Tibial nerve (tissue), 4 donors: ENCODE data around the gene ADGB. TPM values are rescaled to one million over a fixed set of nuclear protein-coding genes. Genes with fewer than 3 reads are reported as not detected.

Experiments used
- DNase-seq, 2 donors: peaks; one replicate each; pipeline ENCODE4 v3.0.0-alpha.2; 2019; ENCODE audit warnings: low spot score in 2 of 2
- H3K27ac ChIP-seq, 4 donors: fragments of 200-600 bp; sonication (generic) in 3 of 4; one replicate each; pipeline ENCODE4 v1.5.1; 2017 to 2019; ENCODE audit warnings: mild to moderate bottlenecking in 1 of 4
- H3K27me3 ChIP-seq, 2 donors: fragments of 200-600 bp; sonication (generic) in 1 of 2; one replicate each; pipeline versions ENCODE4 v1.5.1 to v1.6.0; 2017 to 2019
- H3K36me3 ChIP-seq, 3 donors: fragments of 200-600 bp; sonication (generic); one replicate each; pipeline ENCODE4 v1.5.1; 2018 to 2019
- H3K4me1 ChIP-seq, 4 donors: fragments of 200-600 bp; sonication (generic) in 3 of 4; one replicate each; pipeline ENCODE4 v1.5.1; 2017 to 2019
- H3K4me3 ChIP-seq, 4 donors: fragments of 200-600 bp; sonication (generic) in 3 of 4; one replicate each; pipeline ENCODE4 v1.5.1; 2017 to 2019; ENCODE audit warnings: mild to moderate bottlenecking in 1 of 4, moderate library complexity in 1 of 4
- H3K9me3 ChIP-seq, 4 donors: fragments of 200-600 bp; sonication (generic) in 3 of 4; one replicate each; pipeline ENCODE4 v1.5.1; 2017 to 2019
- CTCF ChIP-seq, 5 experiments: fragments of 200-600 bp in 3 of 5; fragments of 450-650 bp in 2 of 5; sonication (generic) in 3 of 5; IDR thresholded peaks; one replicate each; pipeline ENCODE4 v1.5.1; 2016 to 2019; ENCODE audit warnings: antibody characterized with exemption in 5 of 5, mild to moderate bottlenecking in 3 of 5, moderate library complexity in 2 of 5
- EP300 ChIP-seq, 2 donors: sonication (generic); formaldehyde crosslinking; IDR thresholded peaks; one replicate each; pipeline ENCODE4 v1.6.1; 2017; ENCODE audit warnings: antibody characterized with exemption in 2 of 2, mild to moderate bottlenecking in 1 of 2
- POLR2A ChIP-seq, 2 donors: fragments of 450-650 bp; IDR thresholded peaks; one replicate each; pipeline ENCODE4 v1.6.1; 2017; ENCODE audit warnings: antibody characterized with exemption in 2 of 2, mild to moderate bottlenecking in 2 of 2, moderate library complexity in 2 of 2
- WGBS, 2 donors: methylation state at CpG; one replicate each; pipeline ENCODE4 v1.1.5; 2018; 5-methylcytosine and 5-hydroxymethylcytosine counted together
- total RNA-seq, 4 donors: library from RNA; depleted of rRNA; stranded (reverse); fragments of >200 nt; gene quantifications; one replicate each; pipeline ENCODE4 v1.1.0, GENCODE V29; 2016

The ADGB gene
- total RNA-seq, 4 donors from 2014 or later = not detected

- Histone ChIP-seq H3K9me3 (peaks cover 0 to 3% (median 0%) of the 10 kb centered on the region in 4 donors), H3K27me3 (no peaks in the 10 kb centered on the region), H3K36me3 (no peaks in the 10 kb centered on the region), H3K27ac (no peak overlapping the region), H3K4me1 (peaks cover 0 to 8% (median 3%) of the 10 kb centered on the region in 4 donors), H3K4me3 (no peak overlapping the region)
- DNase-seq = no peak
- TF ChIP-seq CTCF (IDR thresholded peaks at IDR 0.05) = no peak
- TF ChIP-seq POLR2A (IDR thresholded peaks at IDR 0.05) = no peak
- no peak for TF ChIP-seq EP300 (IDR thresholded peaks at IDR 0.05)
- 90 to 91% methylated on average over 3 of the region's 3 CpGs for WGBS, 2 donors
These were observed 261.2 kb downstream of the ADGB start for GRCh38 chr6:146859795-146860495.

- no peaks in the 10 kb centered on the region for H3K27me3 ChIP-seq
- TF ChIP-seq EP300 (IDR thresholded peaks at IDR 0.05) (no peak), POLR2A (IDR thresholded peaks at IDR 0.05) (no peak), CTCF (IDR thresholded peaks at IDR 0.05) (no peak)
- peaks cover 0 to 8% (median 3%) of the 10 kb centered on the region in 4 donors for H3K4me1 ChIP-seq
- no peak overlapping the region for H3K27ac ChIP-seq
- no peak for DNase-seq
- WGBS, 2 donors = 53 to 73% methylated on average over 2 of the region's 2 CpGs
- H3K9me3 ChIP-seq = peaks cover 0 to 3% (median 0%) of the 10 kb centered on the region in 4 donors
- no peaks in the 10 kb centered on the region for H3K36me3 ChIP-seq
- no peak overlapping the region for H3K4me3 ChIP-seq
These were observed 261.8 kb downstream of the ADGB start for GRCh38 chr6:146860583-146860982.

DNA sequence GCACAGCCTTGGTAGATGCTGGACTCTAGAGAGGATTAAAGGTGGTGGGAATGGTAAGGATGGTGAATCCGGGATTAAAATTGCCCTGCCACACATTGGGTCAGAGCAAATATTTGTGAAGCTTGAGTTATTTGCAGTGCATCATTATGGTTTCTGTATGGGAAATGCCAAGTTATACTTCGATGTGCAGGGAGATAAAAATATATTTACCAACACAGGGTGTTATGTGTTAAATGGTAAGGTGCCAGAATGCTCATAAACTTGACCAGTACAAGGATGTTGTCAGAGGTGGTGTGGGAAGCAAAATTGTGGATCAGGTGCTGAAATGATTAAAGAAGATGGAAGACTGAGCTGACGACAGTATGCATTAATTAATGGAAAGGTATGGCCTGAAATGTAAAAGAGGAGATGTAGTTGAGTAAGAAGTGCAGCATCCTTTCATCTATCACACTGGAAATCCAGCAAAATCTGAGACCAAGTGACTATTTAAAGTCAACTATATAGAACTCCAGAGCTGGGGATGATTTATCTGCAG, 262.3 kb downstream of the ADGB start:
- 92% methylated on average over 3 of the region's 3 CpGs for WGBS, 2 donors
- no peak overlapping the region for H3K4me3 ChIP-seq
- H3K27ac ChIP-seq = no peak overlapping the region
- H3K4me1 ChIP-seq = peaks cover 0 to 8% (median 3%) of the 10 kb centered on the region in 4 donors
- peaks cover 0 to 3% (median 0%) of the 10 kb centered on the region in 4 donors for H3K9me3 ChIP-seq
- TF ChIP-seq CTCF (IDR thresholded peaks at IDR 0.05) = no peak
- no peak for TF ChIP-seq EP300 (IDR thresholded peaks at IDR 0.05)
- TF ChIP-seq POLR2A (IDR thresholded peaks at IDR 0.05) = no peak
- H3K27me3 ChIP-seq = no peaks in the 10 kb centered on the region
- DNase-seq = no peak
- H3K36me3 ChIP-seq = no peaks in the 10 kb centered on the region

DNA sequence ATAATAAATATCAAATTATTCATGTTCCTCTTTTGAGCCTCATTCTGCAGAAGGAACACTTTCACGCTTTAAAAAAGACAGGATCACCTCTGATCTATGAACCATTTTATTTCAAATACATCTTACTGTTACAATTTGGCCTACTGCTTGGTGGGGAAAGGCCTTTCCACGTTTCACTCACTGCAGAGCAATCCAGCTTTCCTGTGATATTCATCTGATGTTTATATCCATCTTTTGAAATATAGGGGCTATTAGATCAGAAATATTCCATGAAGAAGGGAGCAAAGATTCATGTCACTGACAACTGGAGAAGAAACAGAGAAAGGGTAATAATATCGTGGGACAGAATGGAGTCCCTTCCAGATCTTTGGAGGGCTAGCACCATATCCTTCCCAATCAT, 262.9 kb downstream of the ADGB start:
- DNase-seq = no peak
- H3K4me3 ChIP-seq = no peak overlapping the region
- H3K27me3 ChIP-seq = no peaks in the 10 kb centered on the region
- no peak overlapping the region for H3K27ac ChIP-seq
- WGBS, 2 donors = 75 to 81% methylated on average over 3 of the region's 3 CpGs
- TF ChIP-seq POLR2A (IDR thresholded peaks at IDR 0.05) (no peak), CTCF (IDR thresholded peaks at IDR 0.05) (no peak), EP300 (IDR thresholded peaks at IDR 0.05) (no peak)
- H3K4me1 ChIP-seq = peaks cover 0 to 8% (median 3%) of the 10 kb centered on the region in 4 donors
- peaks cover 0 to 3% (median 0%) of the 10 kb centered on the region in 4 donors for H3K9me3 ChIP-seq
- H3K36me3 ChIP-seq = no peaks in the 10 kb centered on the region

DNA sequence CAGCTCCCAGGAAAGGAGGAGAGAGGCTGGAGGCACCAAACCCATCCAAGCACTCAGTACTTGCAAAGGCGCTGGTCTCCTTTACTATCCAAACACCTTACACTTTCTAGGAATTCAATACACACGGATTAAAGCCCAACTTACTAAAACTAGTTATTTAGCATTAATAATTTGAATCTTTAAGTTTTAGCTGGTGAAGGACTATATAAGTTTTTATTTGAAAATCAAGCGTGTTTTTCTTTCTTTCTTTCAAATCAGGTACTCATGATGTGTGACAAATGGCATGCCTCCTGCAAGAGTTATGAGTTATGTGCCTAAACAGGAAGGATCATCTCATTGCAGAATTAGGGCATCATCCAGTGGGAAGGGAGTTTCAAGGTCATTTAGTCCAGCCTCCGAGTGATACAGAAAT, 263.7 kb downstream of the ADGB start:
- Histone ChIP-seq H3K4me3 (no peak overlapping the region), H3K27me3 (no peaks in the 10 kb centered on the region), H3K4me1 (peaks cover 0 to 8% (median 3%) of the 10 kb centered on the region in 4 donors), H3K27ac (no peak overlapping the region), H3K9me3 (peaks cover 0 to 3% (median 0%) of the 10 kb centered on the region in 4 donors), H3K36me3 (no peaks in the 10 kb centered on the region)
- no peak for DNase-seq
- WGBS, 2 donors = 89 to 91% methylated on average over 4 of the region's 4 CpGs
- TF ChIP-seq EP300 (IDR thresholded peaks at IDR 0.05) (no peak), POLR2A (IDR thresholded peaks at IDR 0.05) (no peak), CTCF (IDR thresholded peaks at IDR 0.05) (no peak)
